Measurements from ENCODE around the gene OR2K2. TPM values are rescaled to one million over a fixed set of nuclear protein-coding genes. Genes with fewer than 3 reads are reported as not detected.
"Not testable (repeated sequence)": the region's sequence is repeated elsewhere in the genome, so short reads cannot be mapped to it uniquely, and the experiment has no call there.

Gene OR2K2
- total and polyA plus RNA-seq, 2 donors (not counting 1 experiment from before 2014, with no cell fraction given) = not detected

DNA sequence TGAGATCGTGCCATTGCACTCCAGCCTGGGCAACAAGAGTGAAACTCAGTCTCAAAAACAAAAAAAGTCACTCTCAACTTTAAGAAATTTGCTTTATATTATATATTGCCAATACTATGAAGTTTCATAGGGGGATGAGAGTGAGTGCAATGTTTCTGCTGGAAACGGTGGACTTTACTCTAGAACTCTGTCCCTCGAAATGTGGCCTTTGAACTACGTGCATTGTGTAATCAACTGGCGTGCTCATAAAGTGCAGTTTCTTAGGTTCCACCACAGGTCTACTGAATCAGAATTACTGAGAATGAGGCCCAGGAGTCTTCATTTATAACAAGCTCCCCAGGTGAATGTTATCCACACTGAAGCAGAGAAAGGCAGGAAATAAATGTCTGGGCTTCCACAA is 24.1 kb downstream of the OR2K2 start:
- Histone ChIP-seq H3K9me3 (ENCODE audit: control extremely low read depth in 1 of 3, control insufficient read depth in 2 of 3, insufficient read depth in 1 of 3, low read length in 2 of 3) (no peaks in the 10 kb centered on the region), H4K20me1 (ENCODE audit: control insufficient read depth, insufficient read depth, low read length, poor library complexity, severe bottlenecking) (no peaks in the 10 kb centered on the region), H3K36me3 (replicated peaks in 1 of 2; ENCODE audit: control extremely low read depth in 1 of 2, control insufficient read depth in 1 of 2, extremely low read depth in 1 of 2, insufficient read depth in 2 of 2, low read length in 1 of 2) (no peaks in the 10 kb centered on the region), H3K27ac (ENCODE audit: low read length in 2 of 2) (no peak overlapping the region), H3K4me3 (ENCODE audit: control extremely low read depth in 1 of 5, extremely low read depth in 1 of 5, insufficient read depth in 1 of 5, low read depth in 2 of 5, low read length in 4 of 5) (no peak overlapping the region), H3K4me2 (replicated peaks; ENCODE audit: low read depth, low read length, poor library complexity, severe bottlenecking) (no peak overlapping the region), H2AFZ (ENCODE audit: insufficient read depth, low read depth, low read length, poor library complexity, severe bottlenecking) (no peak overlapping the region), H3K9ac (ENCODE audit: low read length) (no peak overlapping the region), H3K4me1 (ENCODE audit: control insufficient read depth in 2 of 2, insufficient read depth in 2 of 2, low read length in 2 of 2) (no peaks in the 10 kb centered on the region), H3K79me2 (ENCODE audit: control insufficient read depth, insufficient read depth, low read length) (no peaks in the 10 kb centered on the region), H3K27me3 (replicated peaks in 1 of 4; ENCODE audit: control extremely low read depth in 1 of 4, control insufficient read depth in 3 of 4, insufficient read depth in 4 of 4, low read length in 3 of 4) (no peaks in the 10 kb centered on the region)
- Mint-ChIP-seq H3K4me3 (no peak overlapping the region), H3K27ac (no peak overlapping the region), H3K4me1 (no peaks in the 10 kb centered on the region), H3K27me3 (no peaks in the 10 kb centered on the region), H3K9me3 (ENCODE audit: insufficient read depth) (peaks cover 2% of the 10 kb centered on the region)
- no peak for DNase-seq
- TF ChIP-seq EZH2 (IDR thresholded peaks at IDR 0.05; ENCODE audit: borderline replicate concordance, insufficient read depth, low read depth, low read length, poor library complexity, severe bottlenecking) (no peak), CTCF (IDR thresholded peaks at IDR 0.05) (no peak)
- intact Hi-C loops (cut with micrococcal nuclease) = no loop called here
- ChIA-PET CTCF (no interaction called here), POLR2A (no interaction called here)
- WGBS (ENCODE audit: insufficient coverage) = 97% methylated on average over 4 of the region's 5 CpGs
- no peak for ATAC-seq (ENCODE audit: low read depth)

GRCh38 chr9:111304000-111304399 is 26.0 kb downstream of the OR2K2 start:
- H3K9me3 ChIP-seq (ENCODE audit: control extremely low read depth in 1 of 3, control insufficient read depth in 2 of 3, insufficient read depth in 1 of 3, low read length in 2 of 3); H3K9ac ChIP-seq (ENCODE audit: low read length); H3K27ac ChIP-seq (ENCODE audit: low read length in 2 of 2); H3K4me3 Mint-ChIP-seq; CTCF ChIA-PET; H3K4me3 ChIP-seq (ENCODE audit: control extremely low read depth in 1 of 5, extremely low read depth in 1 of 5, insufficient read depth in 1 of 5, low read depth in 2 of 5, low read length in 4 of 5); H3K79me2 ChIP-seq (ENCODE audit: control insufficient read depth, insufficient read depth, low read length); DNase-seq; H3K9me3 Mint-ChIP-seq (ENCODE audit: insufficient read depth); intact Hi-C loops (cut with micrococcal nuclease); H2AFZ ChIP-seq (ENCODE audit: insufficient read depth, low read depth, low read length, poor library complexity, severe bottlenecking); POLR2A ChIA-PET; ATAC-seq (ENCODE audit: low read depth); H3K27me3 Mint-ChIP-seq; H3K4me2 ChIP-seq (replicated peaks; ENCODE audit: low read depth, low read length, poor library complexity, severe bottlenecking); H3K4me1 ChIP-seq (ENCODE audit: control insufficient read depth in 2 of 2, insufficient read depth in 2 of 2, low read length in 2 of 2); H3K4me1 Mint-ChIP-seq; H3K27ac Mint-ChIP-seq; H4K20me1 ChIP-seq (ENCODE audit: control insufficient read depth, insufficient read depth, low read length, poor library complexity, severe bottlenecking); H3K36me3 ChIP-seq (replicated peaks in 1 of 2; ENCODE audit: control extremely low read depth in 1 of 2, control insufficient read depth in 1 of 2, extremely low read depth in 1 of 2, insufficient read depth in 2 of 2, low read length in 1 of 2); H3K27me3 ChIP-seq (replicated peaks in 1 of 4; ENCODE audit: control extremely low read depth in 1 of 4, control insufficient read depth in 3 of 4, insufficient read depth in 4 of 4, low read length in 3 of 4): not testable (repeated sequence)
- no CpG with 5 or more reads among the region's 6 CpGs for whole genome bisulfite sequencing (ENCODE audit: insufficient coverage)
